Keratinocyte (primary cell): ENCODE results near the gene SYNE2. TPM values are rescaled to one million over a fixed set of nuclear protein-coding genes. Genes with fewer than 3 reads are reported as not detected.

Experiments used
- DNase-seq: peaks from one replicate; pipeline ENCODE4 v3.0.0-alpha.2; 2011; ENCODE audit warnings: low read depth, missing footprints, low spot score
- FAIRE-seq: peaks from 2 replicates; lab custom pipeline; 2011; peaks lifted over from hg19 to GRCh38; lab: Jason Lieb, UNC
- H2AFZ ChIP-seq: 2 replicates; pipeline ENCODE4 v1.6.0; 2012; ENCODE audit warnings: low read length, control low read depth, inconsistent platforms; ENCODE audit not compliant: control insufficient read depth
- H3K27ac ChIP-seq: 2 replicates; pipeline ENCODE4 v1.5.1; 2011; ENCODE audit warnings: low read length; ENCODE audit not compliant: control insufficient read depth, insufficient read depth
- H3K27me3 ChIP-seq: 3 replicates; pipeline ENCODE4 v1.6.0; 2011; ENCODE audit warnings: low read length; ENCODE audit not compliant: control insufficient read depth, insufficient read depth; ENCODE audit errors: extremely low read depth
- H3K36me3 ChIP-seq, 2 experiments: 2 replicates in 1 of 2; 3 replicates in 1 of 2; pipeline ENCODE4 v1.5.1; 2011; ENCODE audit warnings: low read length in 2 of 2, mild to moderate bottlenecking in 1 of 2; ENCODE audit not compliant: control insufficient read depth in 2 of 2, insufficient read depth in 2 of 2; ENCODE audit errors: extremely low read depth in 1 of 2
- H3K4me1 ChIP-seq: 3 replicates; pipeline ENCODE4 v1.5.1; 2011; ENCODE audit warnings: low read length; ENCODE audit not compliant: control insufficient read depth, insufficient read depth; ENCODE audit errors: extremely low read depth
- H3K4me2 ChIP-seq: 3 replicates; pipeline ENCODE4 v1.6.0; 2011; ENCODE audit warnings: low read depth, low read length; ENCODE audit not compliant: control insufficient read depth, insufficient read depth; ENCODE audit errors: extremely low read depth
- H3K4me3 ChIP-seq, 3 experiments: fragments of 200-600 bp in 1 of 3; sonication (generic) in 1 of 3; 2 replicates in 2 of 3; 3 replicates in 1 of 3; pipeline ENCODE4 v1.5.1; 2011 to 2016; ENCODE audit warnings: low read length in 3 of 3, mild to moderate bottlenecking in 3 of 3, control low read depth in 2 of 3, inconsistent platforms in 1 of 3, low read depth in 1 of 3, mixed read lengths in 1 of 3, mixed run types in 1 of 3, moderate library complexity in 1 of 3; ENCODE audit not compliant: control insufficient read depth in 2 of 3, insufficient read depth in 2 of 3; ENCODE audit errors: extremely low read depth in 1 of 3
- H3K79me2 ChIP-seq: 2 replicates; pipeline ENCODE4 v1.6.0; 2012; ENCODE audit warnings: low read length; ENCODE audit not compliant: control insufficient read depth, insufficient read depth
- H3K9ac ChIP-seq: 3 replicates; pipeline ENCODE4 v1.6.0; 2011; ENCODE audit warnings: low read length; ENCODE audit not compliant: control insufficient read depth, insufficient read depth; ENCODE audit errors: extremely low read depth
- H3K9me1 ChIP-seq: 3 replicates; pipeline ENCODE4 v1.6.0; 2011; ENCODE audit warnings: low read length; ENCODE audit not compliant: control insufficient read depth, insufficient read depth; ENCODE audit errors: extremely low read depth
- H3K9me3 ChIP-seq: 2 replicates; pipeline ENCODE4 v1.5.1; 2012; ENCODE audit warnings: low read depth, low read length; ENCODE audit not compliant: control insufficient read depth
- H4K20me1 ChIP-seq: 3 replicates; pipeline ENCODE4 v1.6.0; 2011; ENCODE audit warnings: low read length; ENCODE audit not compliant: control insufficient read depth, insufficient read depth; ENCODE audit errors: extremely low read depth
- EZH2 ChIP-seq: IDR thresholded peaks from one replicate; pipeline ENCODE4 v1.6.1; 2012; ENCODE audit warnings: inconsistent platforms, mild to moderate bottlenecking, low read length, moderate library complexity
- dilution Hi-C: fragments of 300-500 bp; cut with MboI; formaldehyde crosslinking; loops from one replicate; pipeline ENCODE4 v1.7.0; 2020; ENCODE audit warnings: low sequenced_read_pairs; ENCODE audit not compliant: extremely low pct_ligation_motif_present
- polyA plus RNA-seq, 5 experiments: library from polyadenylated mRNA; depleted of rRNA in 3 of 5; stranded (reverse) in 3 of 5; stranded (forward) in 1 of 5; unstranded in 1 of 5; fragments of >200 nt; gene quantifications; 1 replicate in 1 of 5; 2 replicates in 3 of 5; 3 replicates in 1 of 5; pipeline versions ENCODE4 v1.2.1 to v1.2.3, GENCODE V29; 2011 to 2012; ENCODE audit warnings: missing spikeins in 2 of 5, low read depth in 1 of 5, low replicate concordance in 1 of 5
- TF ChIP-seq, protein P1 (sequence below), 3 experiments: IDR thresholded peaks in 1 of 3; conservative IDR thresholded peaks in 1 of 3; optimal IDR thresholded peaks in 1 of 3; 2 replicates in 2 of 3; 3 replicates in 1 of 3; pipeline versions ENCODE3 to v1.5.1; 2011; ENCODE audit warnings: low read length in 3 of 3, mild to moderate bottlenecking in 3 of 3, moderate library complexity in 2 of 3, control low read depth in 1 of 3, inconsistent platforms in 1 of 3; ENCODE audit not compliant: insufficient read depth in 2 of 3; ENCODE audit errors: extremely low read depth in 1 of 3

The SYNE2 gene
- polyA plus RNA-seq, 1 donor (not counting 4 experiments of a cell fraction or from before 2014, with no cell fraction given): 9.9 TPM

DNA sequence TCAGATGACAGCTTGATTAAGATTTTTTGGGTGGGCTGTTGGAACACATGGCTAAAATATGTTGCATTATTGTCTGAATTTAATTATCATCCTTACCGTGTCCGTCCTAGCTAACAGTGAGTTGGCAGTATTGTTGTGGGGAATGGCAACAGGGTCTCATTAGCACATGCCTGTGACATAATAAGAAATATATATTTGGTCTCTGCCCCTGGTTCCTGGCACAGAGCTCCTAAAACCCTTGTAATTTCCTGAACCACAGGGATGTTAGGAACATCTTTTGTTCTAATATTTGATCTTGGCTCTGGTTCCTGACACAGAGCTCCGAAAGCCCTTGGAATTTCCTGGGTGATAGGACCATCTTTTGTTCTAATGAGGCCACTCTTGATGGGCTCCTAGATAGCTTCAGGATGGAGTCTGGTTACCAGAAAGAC is 76.0 kb downstream of the SYNE2 start:
- Histone ChIP-seq H3K4me1 (peaks cover 4% of the 10 kb centered on the region), H3K36me3 (no peaks in the 10 kb centered on the region), H2AFZ (no peak overlapping the region), H3K79me2 (no peaks in the 10 kb centered on the region), H3K9ac (no peak overlapping the region), H4K20me1 (no peaks in the 10 kb centered on the region), H3K4me2 (no peak overlapping the region), H3K4me3 (no peak overlapping the region), H3K9me1 (no peaks in the 10 kb centered on the region), H3K27me3 (no peaks in the 10 kb centered on the region), H3K27ac (no peak overlapping the region), H3K9me3 (no peaks in the 10 kb centered on the region)
- FAIRE-seq (no peak), DNase-seq (no peak)
- no peak for TF ChIP-seq EZH2
- TF ChIP-seq, protein P1, sequence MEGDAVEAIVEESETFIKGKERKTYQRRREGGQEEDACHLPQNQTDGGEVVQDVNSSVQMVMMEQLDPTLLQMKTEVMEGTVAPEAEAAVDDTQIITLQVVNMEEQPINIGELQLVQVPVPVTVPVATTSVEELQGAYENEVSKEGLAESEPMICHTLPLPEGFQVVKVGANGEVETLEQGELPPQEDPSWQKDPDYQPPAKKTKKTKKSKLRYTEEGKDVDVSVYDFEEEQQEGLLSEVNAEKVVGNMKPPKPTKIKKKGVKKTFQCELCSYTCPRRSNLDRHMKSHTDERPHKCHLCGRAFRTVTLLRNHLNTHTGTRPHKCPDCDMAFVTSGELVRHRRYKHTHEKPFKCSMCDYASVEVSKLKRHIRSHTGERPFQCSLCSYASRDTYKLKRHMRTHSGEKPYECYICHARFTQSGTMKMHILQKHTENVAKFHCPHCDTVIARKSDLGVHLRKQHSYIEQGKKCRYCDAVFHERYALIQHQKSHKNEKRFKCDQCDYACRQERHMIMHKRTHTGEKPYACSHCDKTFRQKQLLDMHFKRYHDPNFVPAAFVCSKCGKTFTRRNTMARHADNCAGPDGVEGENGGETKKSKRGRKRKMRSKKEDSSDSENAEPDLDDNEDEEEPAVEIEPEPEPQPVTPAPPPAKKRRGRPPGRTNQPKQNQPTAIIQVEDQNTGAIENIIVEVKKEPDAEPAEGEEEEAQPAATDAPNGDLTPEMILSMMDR (optimal IDR thresholded peaks at IDR 0.05 in 1 of 3, IDR thresholded peaks at IDR 0.05 in 1 of 3, conservative IDR thresholded peaks at IDR 0.05 in 1 of 3; ENCODE audit: extremely low read depth in 1 of 3, insufficient read depth in 2 of 3, low read length in 3 of 3): no peak
- dilution Hi-C loops: no loop called here

DNA sequence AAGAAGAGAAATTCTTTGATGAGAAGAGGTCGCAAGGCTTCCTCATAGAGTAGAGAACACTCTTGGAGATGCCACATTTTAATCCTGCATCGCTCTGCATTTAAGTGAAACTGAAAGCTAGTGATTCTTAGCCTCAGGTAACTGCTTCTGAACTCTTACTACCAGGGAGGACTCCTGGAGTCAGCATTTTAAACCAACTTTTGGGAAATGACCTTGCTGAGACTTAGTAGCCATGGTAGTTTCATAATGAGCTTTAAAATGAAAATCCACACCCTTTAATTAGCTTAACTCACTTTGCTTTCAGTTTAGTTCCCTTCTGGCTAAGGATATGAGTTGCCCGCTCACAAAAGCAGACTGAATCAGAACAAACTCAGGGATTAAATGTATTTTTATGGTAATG is 80.3 kb downstream of the SYNE2 start:
- Histone ChIP-seq H3K4me3 (peak overlapping the region; percentile 5 to 69 (median 55)), H3K36me3 (no peaks in the 10 kb centered on the region), H3K4me1 (peaks cover 9% of the 10 kb centered on the region), H4K20me1 (no peaks in the 10 kb centered on the region), H3K9me1 (no peaks in the 10 kb centered on the region), H3K9me3 (no peaks in the 10 kb centered on the region), H3K79me2 (no peaks in the 10 kb centered on the region), H3K27me3 (no peaks in the 10 kb centered on the region), H2AFZ (peak overlapping the region; percentile 44), H3K27ac (peak overlapping the region; percentile 54), H3K9ac (peak overlapping the region; percentile 61), H3K4me2 (peak overlapping the region; percentile 84)
- dilution Hi-C loops: no loop called here
- no peak for DNase-seq
- TF ChIP-seq EZH2: no peak
- TF ChIP-seq, protein P1 (optimal IDR thresholded peaks at IDR 0.05 in 1 of 3, IDR thresholded peaks at IDR 0.05 in 1 of 3, conservative IDR thresholded peaks at IDR 0.05 in 1 of 3; ENCODE audit: extremely low read depth in 1 of 3, insufficient read depth in 2 of 3, low read length in 3 of 3): no peak
- FAIRE-seq: peak; percentile 79
